Stimulated activated memory B cell treated with anti-CD40 and anti-IgM and Interleukin-4, amounts not matched to agents 10 μg/mL and 1 μg/mL and 100 μg/mL, for 72 hours (primary cell): Measurements from ENCODE around the gene CD7.
A peak's percentile ranks its signal among the peaks of the same experiment; 100 is the strongest.

Experiments used
- ATAC-seq: fragments of 150-1000 bp; cut with Tn5 transposase; 2 replicates; pipeline ENCODE4 v1.10.0; 2021
- H3K27ac Mint-ChIP-seq: one replicate; pipeline ENCODE4 v1.8.0; 2022; ENCODE audit warnings: mild to moderate bottlenecking, mixed read lengths
- H3K27me3 Mint-ChIP-seq: one replicate; pipeline ENCODE4 v1.8.0; 2022; ENCODE audit warnings: mixed read lengths
- H3K36me3 Mint-ChIP-seq: one replicate; pipeline ENCODE4 v1.8.0; 2022; ENCODE audit warnings: mixed read lengths
- H3K4me1 Mint-ChIP-seq: one replicate; pipeline ENCODE4 v1.8.0; 2022; ENCODE audit warnings: mixed read lengths
- H3K4me3 Mint-ChIP-seq: one replicate; pipeline ENCODE4 v1.8.0; 2022; ENCODE audit warnings: mild to moderate bottlenecking, moderate library complexity, mixed read lengths
- H3K9me3 Mint-ChIP-seq: one replicate; pipeline ENCODE4 v1.8.0; 2022; ENCODE audit warnings: mixed read lengths

The CD7 gene

DNA sequence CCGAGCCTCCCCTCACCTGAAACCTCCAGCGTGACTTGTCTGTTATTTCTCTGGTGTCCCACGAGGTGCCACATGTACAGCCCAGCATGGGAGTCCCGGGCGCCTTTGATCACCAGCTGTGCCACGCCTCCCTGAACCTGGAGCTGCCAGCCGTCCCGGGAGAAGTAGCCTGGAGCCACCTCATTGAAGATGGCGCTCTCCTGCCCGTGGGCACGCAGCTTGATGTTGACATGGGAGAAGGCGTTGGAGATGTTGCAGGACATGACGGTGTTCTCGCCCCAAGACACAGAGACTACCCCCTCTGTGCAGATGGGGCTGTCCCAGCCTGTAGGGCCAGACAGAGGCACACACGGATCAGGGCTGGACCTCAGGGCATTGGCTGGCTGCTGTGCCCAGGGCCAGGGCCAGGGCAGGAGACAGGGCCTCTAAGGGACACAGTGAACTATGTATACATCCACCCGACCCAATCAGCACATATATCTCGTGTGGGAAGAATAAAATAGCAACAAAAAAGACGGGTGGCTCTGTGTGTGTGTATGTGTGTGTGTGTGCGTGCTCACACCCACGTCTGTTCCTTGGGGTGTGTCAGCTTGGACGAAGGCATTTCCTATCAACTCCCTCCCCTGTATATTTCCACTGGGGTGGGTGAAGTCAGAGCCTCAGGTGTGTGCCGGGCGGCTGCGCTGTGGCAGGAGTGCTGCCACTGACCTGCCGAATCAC, 7.3 kb upstream of the CD7 start:
- no peak for ATAC-seq
- Mint-ChIP-seq H3K4me3 (no peak overlapping the region), H3K4me1 (peaks cover 44% of the 10 kb centered on the region), H3K36me3 (no peaks in the 10 kb centered on the region), H3K9me3 (no peaks in the 10 kb centered on the region), H3K27me3 (peaks cover 71% of the 10 kb centered on the region), H3K27ac (peak overlapping the region; percentile 89)

- H3K27ac Mint-ChIP-seq: peak overlapping the region; percentile 89
Measured at GRCh38 chr17:82323514-82324234, 6.3 kb upstream of the CD7 start.

GRCh38 chr17:82322526-82323453, 5.4 kb upstream of the CD7 start:
- peak overlapping the region; percentile 67 for H3K4me3 Mint-ChIP-seq

More at GRCh38 chr17:82323514-82324234, 6.3 kb upstream of the CD7 start:
- peaks cover 60% of the 10 kb centered on the region for H3K27me3 Mint-ChIP-seq
- no peaks in the 10 kb centered on the region for H3K36me3 Mint-ChIP-seq
- H3K4me1 Mint-ChIP-seq: peaks cover 39% of the 10 kb centered on the region
- no peak overlapping the region for H3K4me3 Mint-ChIP-seq
- H3K9me3 Mint-ChIP-seq: no peaks in the 10 kb centered on the region
- no peak for ATAC-seq

GRCh38 chr17:82321947-82322466, 4.6 kb upstream of the CD7 start:
- no peak for ATAC-seq
- peaks cover 46% of the 10 kb centered on the region for H3K27me3 Mint-ChIP-seq
- peaks cover 39% of the 10 kb centered on the region for H3K4me1 Mint-ChIP-seq
- no peaks in the 10 kb centered on the region for H3K36me3 Mint-ChIP-seq
- peak overlapping the region; percentile 67 for H3K4me3 Mint-ChIP-seq
- H3K27ac Mint-ChIP-seq: peak overlapping the region; percentile 89
- no peaks in the 10 kb centered on the region for H3K9me3 Mint-ChIP-seq

More at GRCh38 chr17:82322526-82323453, 5.4 kb upstream of the CD7 start:
- H3K27me3 Mint-ChIP-seq: peaks cover 54% of the 10 kb centered on the region
- H3K27ac Mint-ChIP-seq: peak overlapping the region; percentile 89
- no peaks in the 10 kb centered on the region for H3K9me3 Mint-ChIP-seq
- ATAC-seq: no peak
- no peaks in the 10 kb centered on the region for H3K36me3 Mint-ChIP-seq
- peaks cover 39% of the 10 kb centered on the region for H3K4me1 Mint-ChIP-seq

- Mint-ChIP-seq H3K36me3 (no peaks in the 10 kb centered on the region), H3K4me3 (peak overlapping the region; percentile 67)
- peak; percentile 66 for ATAC-seq
Measured at GRCh38 chr17:82320956-82321927, 3.8 kb upstream of the CD7 start.

DNA sequence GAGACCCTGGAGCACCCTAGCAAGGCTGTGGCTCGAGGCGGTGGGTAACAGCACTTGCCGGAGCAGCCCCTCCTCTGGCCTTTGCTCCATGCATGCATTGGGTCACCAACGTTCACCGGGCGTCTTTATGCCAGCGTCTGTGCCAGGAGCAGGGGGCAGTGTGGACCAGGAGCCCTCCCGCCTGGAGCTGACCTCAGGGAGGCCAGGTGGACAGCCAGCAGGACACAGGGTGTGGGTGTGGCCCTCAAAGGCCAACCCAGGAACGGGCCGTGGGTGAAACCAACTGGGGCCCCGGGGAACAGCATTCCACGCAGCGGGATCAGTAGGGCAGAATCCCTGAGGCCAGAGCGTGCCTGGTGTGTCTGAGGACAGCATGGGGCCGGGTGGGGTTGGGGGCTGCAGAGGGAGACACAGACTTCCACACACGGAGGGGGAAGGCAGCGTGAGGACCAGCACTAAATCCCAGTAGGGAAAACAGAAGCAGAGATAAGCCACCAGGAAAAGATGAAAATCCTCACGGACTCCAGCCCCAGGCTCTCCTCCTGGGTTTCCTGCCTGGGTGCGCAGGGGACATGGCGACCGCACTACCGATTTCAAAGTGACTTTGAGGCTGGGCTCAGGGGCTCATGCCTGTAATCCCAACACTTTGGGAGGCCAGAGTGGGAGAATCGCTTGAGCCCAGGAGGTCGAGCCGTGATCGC, 2.9 kb upstream of the CD7 start:
- Mint-ChIP-seq H3K36me3 (no peaks in the 10 kb centered on the region), H3K27me3 (peaks cover 41% of the 10 kb centered on the region), H3K4me3 (no peak overlapping the region), H3K4me1 (peaks cover 49% of the 10 kb centered on the region), H3K9me3 (no peaks in the 10 kb centered on the region), H3K27ac (peak overlapping the region; percentile 89)
- ATAC-seq: no peak

More at GRCh38 chr17:82320956-82321927, 3.8 kb upstream of the CD7 start:
- peaks cover 40% of the 10 kb centered on the region for H3K4me1 Mint-ChIP-seq
- peak overlapping the region; percentile 89 for H3K27ac Mint-ChIP-seq
- peaks cover 40% of the 10 kb centered on the region for H3K27me3 Mint-ChIP-seq
- no peaks in the 10 kb centered on the region for H3K9me3 Mint-ChIP-seq

- no peaks in the 10 kb centered on the region for H3K9me3 Mint-ChIP-seq
- H3K4me1 Mint-ChIP-seq: peaks cover 49% of the 10 kb centered on the region
- H3K27ac Mint-ChIP-seq: no peak overlapping the region
- H3K4me3 Mint-ChIP-seq: no peak overlapping the region
- no peaks in the 10 kb centered on the region for H3K36me3 Mint-ChIP-seq
- ATAC-seq: no peak
- peaks cover 41% of the 10 kb centered on the region for H3K27me3 Mint-ChIP-seq
Measured at GRCh38 chr17:82319619-82320062, 2.2 kb upstream of the CD7 start.

- Mint-ChIP-seq H3K27ac (no peak overlapping the region), H3K4me3 (no peak overlapping the region), H3K27me3 (peaks cover 41% of the 10 kb centered on the region), H3K9me3 (no peaks in the 10 kb centered on the region), H3K4me1 (peaks cover 52% of the 10 kb centered on the region), H3K36me3 (no peaks in the 10 kb centered on the region)
- no peak for ATAC-seq
Measured at GRCh38 chr17:82318772-82319606, 1.6 kb upstream of the CD7 start.

GRCh38 chr17:82318169-82318498, 726 bp upstream of the CD7 start:
- no peak for ATAC-seq
- H3K27me3 Mint-ChIP-seq: peaks cover 41% of the 10 kb centered on the region
- H3K4me3 Mint-ChIP-seq: no peak overlapping the region
- no peaks in the 10 kb centered on the region for H3K36me3 Mint-ChIP-seq
- no peak overlapping the region for H3K27ac Mint-ChIP-seq
- no peaks in the 10 kb centered on the region for H3K9me3 Mint-ChIP-seq
- H3K4me1 Mint-ChIP-seq: peaks cover 49% of the 10 kb centered on the region

GRCh38 chr17:82316651-82317393, 586 bp downstream of the CD7 start:
- Mint-ChIP-seq H3K36me3 (no peaks in the 10 kb centered on the region), H3K27me3 (peaks cover 35% of the 10 kb centered on the region), H3K27ac (no peak overlapping the region), H3K4me3 (no peak overlapping the region), H3K4me1 (peaks cover 37% of the 10 kb centered on the region), H3K9me3 (no peaks in the 10 kb centered on the region)
- no peak for ATAC-seq

GRCh38 chr17:82315703-82316358, 1.6 kb downstream of the CD7 start:
- H3K4me1 Mint-ChIP-seq: peaks cover 27% of the 10 kb centered on the region
- peak; percentile 59 for ATAC-seq
- peak overlapping the region; percentile 71 for H3K27ac Mint-ChIP-seq
- peaks cover 40% of the 10 kb centered on the region for H3K27me3 Mint-ChIP-seq
- no peaks in the 10 kb centered on the region for H3K36me3 Mint-ChIP-seq
- H3K9me3 Mint-ChIP-seq: no peaks in the 10 kb centered on the region
- H3K4me3 Mint-ChIP-seq: peak overlapping the region; percentile 52
